ENCODE measurements around the gene FOXC2.

DNA sequence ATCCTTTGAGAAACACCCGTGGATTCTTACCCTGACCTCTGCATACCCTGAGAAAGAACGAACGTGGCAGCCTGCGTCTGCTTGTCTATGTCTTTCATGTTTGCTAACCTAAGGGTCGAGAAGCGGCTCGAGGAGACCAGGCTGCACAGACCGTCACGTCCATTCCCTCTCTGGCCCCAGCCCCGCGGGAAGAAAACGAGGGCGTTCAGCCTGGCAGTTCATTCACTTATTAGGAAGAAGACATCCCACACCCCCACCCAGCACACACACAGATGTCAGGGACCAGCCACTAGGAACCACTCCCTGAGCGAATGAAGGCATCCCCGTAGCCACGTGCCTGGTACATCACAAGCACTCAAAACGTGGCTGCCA, 10.9 kb upstream of the FOXC2 start:
- TF ChIP-seq, protein P1, sequence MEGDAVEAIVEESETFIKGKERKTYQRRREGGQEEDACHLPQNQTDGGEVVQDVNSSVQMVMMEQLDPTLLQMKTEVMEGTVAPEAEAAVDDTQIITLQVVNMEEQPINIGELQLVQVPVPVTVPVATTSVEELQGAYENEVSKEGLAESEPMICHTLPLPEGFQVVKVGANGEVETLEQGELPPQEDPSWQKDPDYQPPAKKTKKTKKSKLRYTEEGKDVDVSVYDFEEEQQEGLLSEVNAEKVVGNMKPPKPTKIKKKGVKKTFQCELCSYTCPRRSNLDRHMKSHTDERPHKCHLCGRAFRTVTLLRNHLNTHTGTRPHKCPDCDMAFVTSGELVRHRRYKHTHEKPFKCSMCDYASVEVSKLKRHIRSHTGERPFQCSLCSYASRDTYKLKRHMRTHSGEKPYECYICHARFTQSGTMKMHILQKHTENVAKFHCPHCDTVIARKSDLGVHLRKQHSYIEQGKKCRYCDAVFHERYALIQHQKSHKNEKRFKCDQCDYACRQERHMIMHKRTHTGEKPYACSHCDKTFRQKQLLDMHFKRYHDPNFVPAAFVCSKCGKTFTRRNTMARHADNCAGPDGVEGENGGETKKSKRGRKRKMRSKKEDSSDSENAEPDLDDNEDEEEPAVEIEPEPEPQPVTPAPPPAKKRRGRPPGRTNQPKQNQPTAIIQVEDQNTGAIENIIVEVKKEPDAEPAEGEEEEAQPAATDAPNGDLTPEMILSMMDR (conservative IDR thresholded peaks at IDR 0.05 in 1 of 2, IDR thresholded peaks at IDR 0.05 in 1 of 2; ENCODE audit: extremely low read depth in 1 of 2, insufficient read depth in 1 of 2, low read depth in 1 of 2, low read length in 2 of 2) = no peak
- TF ChIP-seq EZH2 (IDR thresholded peaks at IDR 0.05; ENCODE audit: borderline replicate concordance, low read length) = no peak
